ENCODE results near the gene COL7A1. TPM values are rescaled to one million over a fixed set of nuclear protein-coding genes. Genes with fewer than 3 reads are reported as not detected.
"Not testable (repeated sequence)": the region's sequence is repeated elsewhere in the genome, so short reads cannot be mapped to it uniquely, and the experiment has no call there.

The COL7A1 gene
- total RNA-seq, 1 donor from 2014 or later = under 0.01 TPM

GRCh38 chr3:48544141-48544540 is 51.0 kb downstream of the COL7A1 start:
- no peak for DNase-seq (ENCODE audit: low read depth in 2 of 2)

- DNase-seq (ENCODE audit: low read depth in 2 of 2) = no peak
These were observed 51.8 kb downstream of the COL7A1 start for GRCh38 chr3:48543271-48543866.

GRCh38 chr3:48538451-48538850 is 56.7 kb downstream of the COL7A1 start:
- DNase-seq (ENCODE audit: low read depth in 2 of 2) = no peak

- DNase-seq (ENCODE audit: low read depth in 2 of 2) = no peak
These were observed 58.3 kb downstream of the COL7A1 start for GRCh38 chr3:48536785-48537184.

GRCh38 chr3:48536116-48536515 is 59.0 kb downstream of the COL7A1 start:
- DNase-seq (ENCODE audit: low read depth in 2 of 2) = no peak

GRCh38 chr3:48535578-48535977 is 59.6 kb downstream of the COL7A1 start:
- no peak for DNase-seq (ENCODE audit: low read depth in 2 of 2)

- no peak for DNase-seq (ENCODE audit: low read depth in 2 of 2)
These were observed 62.2 kb downstream of the COL7A1 start for GRCh38 chr3:48532977-48533337.

GRCh38 chr3:48532271-48532976 is 62.7 kb downstream of the COL7A1 start:
- no peak for DNase-seq (ENCODE audit: low read depth in 2 of 2)

GRCh38 chr3:48530701-48531100 is 64.4 kb downstream of the COL7A1 start:
- not testable (repeated sequence) for DNase-seq (ENCODE audit: low read depth in 2 of 2)

- DNase-seq (ENCODE audit: low read depth in 2 of 2) = no peak
These were observed 66.4 kb downstream of the COL7A1 start for GRCh38 chr3:48528754-48529153.

- no peak for DNase-seq (ENCODE audit: low read depth in 2 of 2)
These were observed 67.1 kb downstream of the COL7A1 start for GRCh38 chr3:48528048-48528447.

- no peak for DNase-seq (ENCODE audit: low read depth in 2 of 2)
These were observed 70.2 kb downstream of the COL7A1 start for GRCh38 chr3:48524970-48525369.

GRCh38 chr3:48521635-48522034 is 73.5 kb downstream of the COL7A1 start:
- DNase-seq (ENCODE audit: low read depth in 2 of 2) = no peak

- DNase-seq (ENCODE audit: low read depth in 2 of 2) = no peak
These were observed 75.9 kb downstream of the COL7A1 start for GRCh38 chr3:48519277-48519643.

GRCh38 chr3:48518638-48519276 is 76.4 kb downstream of the COL7A1 start:
- DNase-seq (ENCODE audit: low read depth in 2 of 2) = no peak

- no peak for DNase-seq (ENCODE audit: low read depth in 2 of 2)
These were observed 77.1 kb downstream of the COL7A1 start for GRCh38 chr3:48518069-48518468.

GRCh38 chr3:48516571-48516970 is 78.6 kb downstream of the COL7A1 start:
- DNase-seq (ENCODE audit: low read depth in 2 of 2) = no peak

GRCh38 chr3:48514431-48515227 is 80.5 kb downstream of the COL7A1 start:
- no peak for DNase-seq (ENCODE audit: low read depth in 2 of 2)

All from dermis microvascular lymphatic vessel endothelial cell (primary cell).